Measurements from ENCODE around the gene OVCA2.

Gene OVCA2

GRCh38 chr17:2041561-2042389, at the start of gene OVCA2 (continued):
- no peak; the same call in 1 of the 2 replicates for TF ChIP-seq ZNF843 (tag by site-specific recombination; IDR thresholded peaks at IDR 0.05)
- no peak for TF ChIP-seq ZNF248 (tag by site-specific recombination; IDR thresholded peaks at IDR 0.05)
- TF ChIP-seq ZEB2 (tag by site-specific recombination; IDR thresholded peaks at IDR 0.05) = peak; percentile 88
- no peak for TF ChIP-seq ZNF214 (tag by site-specific recombination; IDR thresholded peaks at IDR 0.05; ENCODE audit: borderline replicate concordance)
- no peak for TF ChIP-seq TSHZ1 (tag by site-specific recombination; IDR thresholded peaks at IDR 0.05; ENCODE audit: borderline replicate concordance)
- TF ChIP-seq ZNF155 (tag by site-specific recombination; IDR thresholded peaks at IDR 0.05) = no peak
- TF ChIP-seq, protein P1, sequence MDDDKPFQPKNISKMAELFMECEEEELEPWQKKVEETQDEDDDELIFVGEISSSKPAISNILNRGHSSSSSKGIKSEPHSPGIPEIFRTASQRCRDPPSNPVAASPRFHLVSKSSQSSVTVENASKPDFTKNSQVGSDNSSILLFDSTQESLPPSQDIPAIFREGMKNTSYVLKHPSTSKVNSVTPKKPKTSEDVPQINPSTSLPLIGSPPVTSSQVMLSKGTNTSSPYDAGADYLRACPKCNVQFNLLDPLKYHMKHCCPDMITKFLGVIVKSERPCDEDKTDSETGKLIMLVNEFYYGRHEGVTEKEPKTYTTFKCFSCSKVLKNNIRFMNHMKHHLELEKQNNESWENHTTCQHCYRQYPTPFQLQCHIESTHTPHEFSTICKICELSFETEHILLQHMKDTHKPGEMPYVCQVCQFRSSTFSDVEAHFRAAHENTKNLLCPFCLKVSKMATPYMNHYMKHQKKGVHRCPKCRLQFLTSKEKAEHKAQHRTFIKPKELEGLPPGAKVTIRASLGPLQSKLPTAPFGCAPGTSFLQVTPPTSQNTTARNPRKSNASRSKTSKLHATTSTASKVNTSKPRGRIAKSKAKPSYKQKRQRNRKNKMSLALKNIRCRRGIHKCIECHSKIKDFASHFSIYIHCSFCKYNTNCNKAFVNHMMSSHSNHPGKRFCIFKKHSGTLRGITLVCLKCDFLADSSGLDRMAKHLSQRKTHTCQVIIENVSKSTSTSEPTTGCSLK (tag by site-specific recombination; IDR thresholded peaks at IDR 0.05) = no peak
- TF ChIP-seq ZBTB26 (tag by site-specific recombination; optimal IDR thresholded peaks at IDR 0.05) = peak; percentile 79
- TF ChIP-seq ZNF23 (tag by site-specific recombination; IDR thresholded peaks at IDR 0.05; ENCODE audit: borderline replicate concordance) = no peak
- TF ChIP-seq ZIC2 (tag by site-specific recombination; IDR thresholded peaks at IDR 0.05) = peak; percentile 51
- TF ChIP-seq ZNF239 (tag by site-specific recombination; IDR thresholded peaks at IDR 0.05) = no peak
- TF ChIP-seq KLF9 (tag by site-specific recombination; IDR thresholded peaks at IDR 0.05; ENCODE audit: low read depth) = peak; percentile 70
- no peak for TF ChIP-seq ZFP41 (tag by site-specific recombination; IDR thresholded peaks at IDR 0.05; ENCODE audit: borderline replicate concordance)
- no peak for TF ChIP-seq ZNF785 (tag by site-specific recombination; IDR thresholded peaks at IDR 0.05)
- peak; percentile 84 for TF ChIP-seq KLF1 (tag by site-specific recombination; IDR thresholded peaks at IDR 0.05)
- no peak for TF ChIP-seq ZNF211 (tag by site-specific recombination; IDR thresholded peaks at IDR 0.05; ENCODE audit: low read depth)
- no peak for TF ChIP-seq ZNF791 (tag by site-specific recombination; IDR thresholded peaks at IDR 0.05)
- TF ChIP-seq ZNF223 (tag by site-specific recombination; IDR thresholded peaks at IDR 0.05) = no peak; the same call in 1 of the 2 replicates
- TF ChIP-seq, protein P2, sequence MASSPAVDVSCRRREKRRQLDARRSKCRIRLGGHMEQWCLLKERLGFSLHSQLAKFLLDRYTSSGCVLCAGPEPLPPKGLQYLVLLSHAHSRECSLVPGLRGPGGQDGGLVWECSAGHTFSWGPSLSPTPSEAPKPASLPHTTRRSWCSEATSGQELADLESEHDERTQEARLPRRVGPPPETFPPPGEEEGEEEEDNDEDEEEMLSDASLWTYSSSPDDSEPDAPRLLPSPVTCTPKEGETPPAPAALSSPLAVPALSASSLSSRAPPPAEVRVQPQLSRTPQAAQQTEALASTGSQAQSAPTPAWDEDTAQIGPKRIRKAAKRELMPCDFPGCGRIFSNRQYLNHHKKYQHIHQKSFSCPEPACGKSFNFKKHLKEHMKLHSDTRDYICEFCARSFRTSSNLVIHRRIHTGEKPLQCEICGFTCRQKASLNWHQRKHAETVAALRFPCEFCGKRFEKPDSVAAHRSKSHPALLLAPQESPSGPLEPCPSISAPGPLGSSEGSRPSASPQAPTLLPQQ (tag by site-specific recombination; IDR thresholded peaks at IDR 0.05) = peak; percentile 45; the same call in 1 of the 2 replicates
- no peak for TF ChIP-seq ZNF670 (tag by site-specific recombination; IDR thresholded peaks at IDR 0.05; ENCODE audit: low read depth)
- TF ChIP-seq, protein P3, sequence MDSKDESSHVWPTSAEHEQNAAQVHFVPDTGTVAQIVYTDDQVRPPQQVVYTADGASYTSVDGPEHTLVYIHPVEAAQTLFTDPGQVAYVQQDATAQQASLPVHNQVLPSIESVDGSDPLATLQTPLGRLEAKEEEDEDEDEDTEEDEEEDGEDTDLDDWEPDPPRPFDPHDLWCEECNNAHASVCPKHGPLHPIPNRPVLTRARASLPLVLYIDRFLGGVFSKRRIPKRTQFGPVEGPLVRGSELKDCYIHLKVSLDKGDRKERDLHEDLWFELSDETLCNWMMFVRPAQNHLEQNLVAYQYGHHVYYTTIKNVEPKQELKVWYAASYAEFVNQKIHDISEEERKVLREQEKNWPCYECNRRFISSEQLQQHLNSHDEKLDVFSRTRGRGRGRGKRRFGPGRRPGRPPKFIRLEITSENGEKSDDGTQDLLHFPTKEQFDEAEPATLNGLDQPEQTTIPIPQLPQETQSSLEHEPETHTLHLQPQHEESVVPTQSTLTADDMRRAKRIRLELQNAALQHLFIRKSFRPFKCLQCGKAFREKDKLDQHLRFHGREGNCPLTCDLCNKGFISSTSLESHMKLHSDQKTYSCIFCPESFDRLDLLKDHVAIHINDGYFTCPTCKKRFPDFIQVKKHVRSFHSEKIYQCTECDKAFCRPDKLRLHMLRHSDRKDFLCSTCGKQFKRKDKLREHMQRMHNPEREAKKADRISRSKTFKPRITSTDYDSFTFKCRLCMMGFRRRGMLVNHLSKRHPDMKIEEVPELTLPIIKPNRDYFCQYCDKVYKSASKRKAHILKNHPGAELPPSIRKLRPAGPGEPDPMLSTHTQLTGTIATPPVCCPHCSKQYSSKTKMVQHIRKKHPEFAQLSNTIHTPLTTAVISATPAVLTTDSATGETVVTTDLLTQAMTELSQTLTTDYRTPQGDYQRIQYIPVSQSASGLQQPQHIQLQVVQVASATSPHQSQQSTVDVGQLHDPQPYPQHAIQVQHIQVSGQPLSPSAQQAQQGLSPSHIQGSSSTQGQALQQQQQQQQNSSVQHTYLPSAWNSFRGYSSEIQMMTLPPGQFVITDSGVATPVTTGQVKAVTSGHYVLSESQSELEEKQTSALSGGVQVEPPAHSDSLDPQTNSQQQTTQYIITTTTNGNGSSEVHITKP (tag by site-specific recombination; IDR thresholded peaks at IDR 0.05) = peak; percentile 11; the same call in 1 of the 2 replicates
- no peak for TF ChIP-seq ZNF426 (tag by site-specific recombination; IDR thresholded peaks at IDR 0.05)
- TF ChIP-seq ZNF501 (tag by site-specific recombination; IDR thresholded peaks at IDR 0.05) = peak; percentile 84
- TF ChIP-seq ZNF133 (tag by site-specific recombination; IDR thresholded peaks at IDR 0.05) = no peak
- TF ChIP-seq ZXDB (tag by site-specific recombination; IDR thresholded peaks at IDR 0.05) = peak; percentile 84
